Midbrain (tissue), 1 donor: ENCODE measurements around the gene NFX1.
"Not testable (repeated sequence)": the region's sequence is repeated elsewhere in the genome, so short reads cannot be mapped to it uniquely, and the experiment has no call there.

Experiments used
- DNase-seq: peaks from one replicate; lab custom pipeline; 2025; lab: John Stamatoyannopoulos, UW

NFX1 gene

GRCh38 chr9:33364127-33364526, 73.8 kb downstream of the NFX1 start:
- DNase-seq = no peak

- DNase-seq = not testable (repeated sequence)
These were observed 74.5 kb downstream of the NFX1 start for GRCh38 chr9:33364814-33365213.

GRCh38 chr9:33366979-33367480, 76.7 kb downstream of the NFX1 start:
- no peak for DNase-seq

GRCh38 chr9:33372900-33373299, 82.6 kb downstream of the NFX1 start:
- DNase-seq = no peak

- no peak for DNase-seq
These were observed 83.9 kb downstream of the NFX1 start for GRCh38 chr9:33374190-33374589.

GRCh38 chr9:33374634-33375237, 84.4 kb downstream of the NFX1 start:
- peak; percentile 76 for DNase-seq

GRCh38 chr9:33375238-33375840, 85.0 kb downstream of the NFX1 start:
- no peak for DNase-seq

GRCh38 chr9:33375841-33376321, 85.6 kb downstream of the NFX1 start:
- no peak for DNase-seq

GRCh38 chr9:33377089-33377715, 86.9 kb downstream of the NFX1 start:
- no peak for DNase-seq

GRCh38 chr9:33378121-33378795, 87.9 kb downstream of the NFX1 start:
- no peak for DNase-seq

GRCh38 chr9:33379666-33380389, 89.5 kb downstream of the NFX1 start:
- DNase-seq = no peak

GRCh38 chr9:33380390-33381094, 90.2 kb downstream of the NFX1 start:
- no peak for DNase-seq

GRCh38 chr9:33381231-33381791, 91.0 kb downstream of the NFX1 start:
- DNase-seq = no peak

- DNase-seq = not testable (repeated sequence)
These were observed 92.1 kb downstream of the NFX1 start for GRCh38 chr9:33382397-33382796.

- not testable (repeated sequence) for DNase-seq
These were observed 93.1 kb downstream of the NFX1 start for GRCh38 chr9:33383396-33383795.

- DNase-seq = not testable (repeated sequence)
These were observed 95.2 kb downstream of the NFX1 start for GRCh38 chr9:33385536-33385935.

GRCh38 chr9:33385979-33386640, 95.8 kb downstream of the NFX1 start:
- DNase-seq = not testable (repeated sequence)

GRCh38 chr9:33386641-33386996, 96.3 kb downstream of the NFX1 start:
- not testable (repeated sequence) for DNase-seq

- not testable (repeated sequence) for DNase-seq
These were observed 96.7 kb downstream of the NFX1 start for GRCh38 chr9:33386998-33387397.
